ENCODE measurements around the gene GRIK5. TPM values are rescaled to one million over a fixed set of nuclear protein-coding genes. Genes with fewer than 3 reads are reported as not detected.
"Not testable (repeated sequence)": the region's sequence is repeated elsewhere in the genome, so short reads cannot be mapped to it uniquely, and the experiment has no call there.

The GRIK5 gene
- polyA plus RNA-seq, 1 experiment = 0.05 TPM

- no peak for TF ChIP-seq CTCF (IDR thresholded peaks at IDR 0.05; ENCODE audit: low read depth, low read length)
- H3K4me3 ChIP-seq (ENCODE audit: low read depth, low read length) = no peak overlapping the region
- H3K27ac ChIP-seq (ENCODE audit: low read depth, low read length) = no peak overlapping the region
- POLR2A ChIA-PET = no interaction called here
- H3K27me3 ChIP-seq (ENCODE audit: control insufficient read depth, insufficient read depth, low read length) = no peaks in the 10 kb centered on the region
- no peaks in the 10 kb centered on the region for H3K9me3 ChIP-seq (ENCODE audit: control insufficient read depth, insufficient read depth, low read length)
- CTCF ChIA-PET = interaction anchor here (0.9 to 1.2 kb wide), 2 partner anchors 10 to 11 kb away, joined by 3 read pairs; no protein-coding TSS in a partner anchor
- no peak for DNase-seq (ENCODE audit: low read depth, low spot score)
These were observed 32.9 kb upstream of the GRIK5 start for GRCh38 chr19:42102877-42103276.

GRCh38 chr19:42100241-42100640 is 30.2 kb upstream of the GRIK5 start:
- H3K27me3 ChIP-seq (ENCODE audit: control insufficient read depth, insufficient read depth, low read length); H3K27ac ChIP-seq (ENCODE audit: low read depth, low read length); H3K4me3 ChIP-seq (ENCODE audit: low read depth, low read length); H3K9me3 ChIP-seq (ENCODE audit: control insufficient read depth, insufficient read depth, low read length); POLR2A ChIA-PET; DNase-seq (ENCODE audit: low read depth, low spot score): not testable (repeated sequence)
- CTCF ChIA-PET = interaction anchor here (1.9 kb wide), 2 partner anchors 9 to 33 kb away, joined by 5 to 19 read pairs; partner anchors contain the start of gene POU2F2

DNA sequence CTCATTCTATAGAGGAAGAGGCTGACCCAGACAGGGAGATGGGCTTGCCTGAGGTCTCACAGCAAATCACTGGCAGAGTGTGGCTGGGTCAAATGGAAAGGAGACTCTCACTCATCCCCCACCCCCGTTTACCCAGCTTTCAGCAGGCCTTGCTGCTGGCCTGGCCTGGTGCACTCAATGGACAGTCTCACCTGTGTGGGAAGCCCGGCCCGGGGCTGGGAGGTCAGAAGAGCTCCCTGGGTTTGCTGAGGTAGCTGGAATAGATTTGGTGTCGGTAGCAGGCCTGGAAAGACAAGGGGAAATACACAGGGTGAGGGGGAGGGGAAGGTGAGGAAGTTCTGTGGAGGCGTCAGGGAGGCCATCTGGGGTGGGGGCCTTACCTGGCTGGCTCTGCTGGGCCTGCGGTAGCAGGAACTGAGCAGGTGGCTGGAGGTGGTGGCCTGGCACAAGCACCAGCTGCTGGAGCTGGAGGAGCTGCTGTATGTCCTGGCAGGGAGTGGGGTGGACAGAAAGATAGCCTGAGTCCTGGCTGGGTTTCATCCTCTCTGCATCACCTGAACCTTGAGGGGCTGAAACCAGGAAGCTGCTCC is 29.4 kb upstream of the GRIK5 start:
- H3K9me3 ChIP-seq (ENCODE audit: control insufficient read depth, insufficient read depth, low read length) = no peaks in the 10 kb centered on the region
- CTCF ChIA-PET = interaction anchor here (1.9 kb wide), 2 partner anchors 9 to 33 kb away, joined by 5 to 19 read pairs; partner anchors contain the start of gene POU2F2
- H3K27me3 ChIP-seq (ENCODE audit: control insufficient read depth, insufficient read depth, low read length) = no peaks in the 10 kb centered on the region
- no peak overlapping the region for H3K27ac ChIP-seq (ENCODE audit: low read depth, low read length)
- TF ChIP-seq CTCF (IDR thresholded peaks at IDR 0.05; ENCODE audit: low read depth, low read length) = no peak
- no peak overlapping the region for H3K4me3 ChIP-seq (ENCODE audit: low read depth, low read length)
- POLR2A ChIA-PET = no interaction called here
- DNase-seq (ENCODE audit: low read depth, low spot score) = no peak

DNA sequence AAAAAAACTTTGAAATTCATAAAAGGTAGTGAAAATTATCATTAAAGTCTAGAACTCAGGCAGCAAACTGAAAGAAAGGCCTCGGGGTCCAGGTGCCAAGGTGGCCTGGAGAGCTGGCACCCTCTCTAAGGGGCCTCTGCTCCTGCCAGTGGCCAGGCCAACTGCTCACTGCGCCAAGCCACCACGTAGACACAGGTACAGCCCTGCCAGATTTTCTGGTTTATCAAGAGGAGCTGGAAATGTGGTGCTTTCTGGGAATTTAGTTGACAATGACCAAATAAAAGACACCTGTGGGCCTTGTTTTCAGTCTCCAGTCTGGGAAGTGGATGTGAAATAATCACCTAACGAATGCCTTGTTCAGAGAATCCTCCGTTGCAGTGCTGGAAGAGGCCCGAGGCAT is 28.8 kb upstream of the GRIK5 start:
- H3K4me3 ChIP-seq (ENCODE audit: low read depth, low read length) = no peak overlapping the region
- H3K27me3 ChIP-seq (ENCODE audit: control insufficient read depth, insufficient read depth, low read length) = no peaks in the 10 kb centered on the region
- POLR2A ChIA-PET = no interaction called here
- no peaks in the 10 kb centered on the region for H3K9me3 ChIP-seq (ENCODE audit: control insufficient read depth, insufficient read depth, low read length)
- no peak overlapping the region for H3K27ac ChIP-seq (ENCODE audit: low read depth, low read length)
- CTCF ChIA-PET = interaction anchor here (1.9 kb wide), 2 partner anchors 10 to 34 kb away, joined by 5 to 19 read pairs; partner anchors contain the start of gene POU2F2
- no peak for DNase-seq (ENCODE audit: low read depth, low spot score)
- no peak for TF ChIP-seq CTCF (IDR thresholded peaks at IDR 0.05; ENCODE audit: low read depth, low read length)

- ChIA-PET CTCF (no interaction called here), POLR2A (no interaction called here)
- DNase-seq (ENCODE audit: low read depth, low spot score) = no peak
- Histone ChIP-seq H3K27ac (ENCODE audit: low read depth, low read length) (no peak overlapping the region), H3K27me3 (ENCODE audit: control insufficient read depth, insufficient read depth, low read length) (no peaks in the 10 kb centered on the region), H3K9me3 (ENCODE audit: control insufficient read depth, insufficient read depth, low read length) (no peaks in the 10 kb centered on the region), H3K4me3 (ENCODE audit: low read depth, low read length) (no peak overlapping the region)
- no peak for TF ChIP-seq CTCF (IDR thresholded peaks at IDR 0.05; ENCODE audit: low read depth, low read length)
These were observed 27.5 kb upstream of the GRIK5 start for GRCh38 chr19:42097461-42097860.
